ENCODE measurements around the gene PRKAG2.

- TF ChIP-seq CREB1 (IDR thresholded peaks at IDR 0.05; ENCODE audit: low read depth) (no peak), USF1 (IDR thresholded peaks at IDR 0.05) (no peak), REST (IDR thresholded peaks at IDR 0.05; ENCODE audit: low read depth) (no peak), TAF1 (IDR thresholded peaks at IDR 0.05; ENCODE audit: low read depth) (no peak)
These were observed 290.2 kb downstream of the PRKAG2 start for GRCh38 chr7:151586531-151587260.
